ENCODE measurements around the gene CPN1.

DNA sequence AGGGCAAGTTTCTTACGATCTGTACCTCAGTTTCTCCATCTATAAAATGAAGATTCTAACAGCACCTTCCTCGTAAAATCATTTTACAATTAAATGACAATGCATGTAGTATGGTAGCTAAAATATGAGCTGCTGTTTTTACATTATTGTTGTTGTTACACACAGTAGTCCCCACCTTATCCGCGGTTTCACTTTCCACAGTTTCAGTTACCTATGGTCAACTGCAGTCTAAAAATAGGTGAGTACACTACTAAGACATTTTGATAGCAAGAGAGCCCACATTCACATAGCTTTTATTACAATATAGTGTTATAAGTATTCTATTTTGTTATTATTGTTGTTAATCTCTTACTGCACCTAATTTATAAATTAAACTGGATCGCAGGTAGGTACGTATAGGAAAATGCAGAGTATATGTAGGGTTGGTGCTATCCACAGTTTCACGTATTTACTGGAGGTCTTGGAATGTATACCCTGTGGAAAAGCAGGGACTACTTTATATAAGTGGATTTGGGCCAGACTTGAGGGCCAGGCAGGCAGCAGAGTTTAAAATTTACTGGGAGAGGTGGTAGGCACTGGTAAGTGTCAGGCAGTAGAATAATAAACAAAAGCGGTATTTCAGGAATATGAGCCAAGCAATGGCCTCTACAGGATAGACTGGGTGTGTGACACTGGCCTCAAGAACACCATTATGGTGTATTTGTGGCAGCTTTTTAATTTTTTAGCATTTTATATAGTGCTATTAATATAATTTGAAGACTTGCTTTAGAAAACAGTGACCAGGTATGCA lies 82.2 kb downstream of the CPN1 start:
- TF ChIP-seq, protein P1, sequence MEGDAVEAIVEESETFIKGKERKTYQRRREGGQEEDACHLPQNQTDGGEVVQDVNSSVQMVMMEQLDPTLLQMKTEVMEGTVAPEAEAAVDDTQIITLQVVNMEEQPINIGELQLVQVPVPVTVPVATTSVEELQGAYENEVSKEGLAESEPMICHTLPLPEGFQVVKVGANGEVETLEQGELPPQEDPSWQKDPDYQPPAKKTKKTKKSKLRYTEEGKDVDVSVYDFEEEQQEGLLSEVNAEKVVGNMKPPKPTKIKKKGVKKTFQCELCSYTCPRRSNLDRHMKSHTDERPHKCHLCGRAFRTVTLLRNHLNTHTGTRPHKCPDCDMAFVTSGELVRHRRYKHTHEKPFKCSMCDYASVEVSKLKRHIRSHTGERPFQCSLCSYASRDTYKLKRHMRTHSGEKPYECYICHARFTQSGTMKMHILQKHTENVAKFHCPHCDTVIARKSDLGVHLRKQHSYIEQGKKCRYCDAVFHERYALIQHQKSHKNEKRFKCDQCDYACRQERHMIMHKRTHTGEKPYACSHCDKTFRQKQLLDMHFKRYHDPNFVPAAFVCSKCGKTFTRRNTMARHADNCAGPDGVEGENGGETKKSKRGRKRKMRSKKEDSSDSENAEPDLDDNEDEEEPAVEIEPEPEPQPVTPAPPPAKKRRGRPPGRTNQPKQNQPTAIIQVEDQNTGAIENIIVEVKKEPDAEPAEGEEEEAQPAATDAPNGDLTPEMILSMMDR (conservative IDR thresholded peaks at IDR 0.05), result no peak
- no peak for TF ChIP-seq ZFX (IDR thresholded peaks at IDR 0.05)
